NOMO-1 treated with dmso at 0.1 percent for 144 hours (cell line): ENCODE measurements around the gene EXT2.

Source experiments
- DNase-seq: peaks from one replicate; lab custom pipeline; 2025; ENCODE audit not compliant: unreplicated experiment; lab: John Stamatoyannopoulos, UW

The EXT2 gene

GRCh38 chr11:44095506-44096359 lies at the start of gene EXT2:
TSS of gene EXT2 (plus strand) at chr11:44095678. CDS start at chr11:44107713, 12,035 bp downstream.
- peak; percentile 24 for DNase-seq

DNA sequence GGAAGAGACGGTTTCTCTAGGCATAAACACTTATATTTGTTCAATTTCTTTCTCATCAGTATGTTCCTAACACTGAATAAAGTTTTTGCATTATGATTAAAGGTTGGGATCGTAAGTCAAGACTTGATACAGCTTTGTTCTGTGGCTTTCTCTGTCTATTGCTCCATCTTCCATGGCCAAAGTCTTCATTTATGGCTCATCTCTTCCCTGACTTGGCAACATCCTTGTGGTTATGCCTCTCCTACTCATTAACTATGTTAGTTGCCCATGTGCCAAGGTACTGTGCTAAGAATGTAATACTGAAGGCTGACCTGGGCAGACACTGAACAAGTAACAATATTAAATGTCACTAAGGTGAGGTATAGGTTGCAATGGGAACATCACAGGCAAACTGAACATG lies 49.3 kb upstream of the EXT2 start:
- DNase-seq: no peak

DNA sequence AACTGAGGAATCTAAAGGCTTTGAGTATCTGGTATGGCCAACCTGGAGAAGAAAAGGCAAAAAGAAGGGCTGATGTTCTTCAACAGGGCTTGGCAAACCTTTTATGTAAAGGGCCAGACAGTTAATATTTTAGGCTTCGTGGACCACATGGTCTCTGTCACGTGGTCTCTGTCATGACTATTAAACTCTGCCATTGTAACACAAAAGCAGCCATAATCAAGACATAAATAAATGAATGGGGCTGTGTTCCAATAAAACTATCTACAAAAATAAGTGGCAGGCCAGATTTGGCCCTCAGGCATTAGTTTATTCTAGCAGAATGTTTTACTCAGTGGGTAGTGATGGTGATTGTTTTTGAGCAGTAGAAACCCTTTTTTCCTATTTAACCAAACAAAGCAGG lies 48.2 kb upstream of the EXT2 start:
- DNase-seq: no peak

- no peak for DNase-seq
These were observed 47.5 kb upstream of the EXT2 start, which contains the start of gene ACCSL for GRCh38 chr11:44047931-44048431. TSS of gene ACCSL (plus strand) at chr11:44047981. CDS start at chr11:44048037, 56 bp downstream.

DNA sequence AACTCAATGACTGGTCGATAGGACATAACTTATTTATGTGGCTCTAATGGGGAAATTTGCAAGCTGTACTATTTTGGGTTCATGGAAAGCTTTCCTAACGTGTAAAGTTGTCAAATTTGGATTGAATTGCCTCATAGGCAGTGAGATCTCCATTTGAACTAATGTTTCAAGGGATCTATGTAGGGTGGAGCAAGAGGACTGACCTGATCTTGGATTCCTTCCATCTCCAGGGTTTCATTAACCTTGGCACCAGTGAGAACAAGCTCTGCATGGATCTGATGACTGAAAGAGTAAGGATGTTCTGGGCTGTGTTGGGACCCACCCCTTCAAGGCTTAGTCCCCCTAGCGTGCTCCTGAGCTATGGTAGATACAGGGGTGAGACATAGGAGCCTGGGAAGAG lies 45.6 kb upstream of the EXT2 start:
- no peak for DNase-seq

DNA sequence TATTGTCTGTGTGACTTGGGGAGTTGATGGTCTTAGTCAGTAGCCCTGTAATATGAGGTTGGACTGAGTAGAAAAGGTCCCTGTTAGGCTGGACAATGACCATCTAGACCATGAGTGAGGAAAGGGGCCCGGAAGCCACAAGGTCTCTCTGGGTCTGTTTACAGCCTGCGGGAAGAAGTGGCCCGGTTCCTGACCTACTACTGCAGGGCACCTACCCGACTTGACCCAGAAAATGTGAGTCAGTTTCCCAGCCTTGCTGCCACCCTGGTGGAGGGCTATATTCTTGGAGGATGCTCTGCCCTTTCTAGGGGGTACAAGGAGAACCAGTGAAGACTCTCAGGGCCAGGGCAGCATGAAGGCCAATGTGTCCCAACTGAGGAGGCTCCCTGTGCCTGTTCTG lies 44.3 kb upstream of the EXT2 start:
- DNase-seq: no peak

- no peak for DNase-seq
These were observed 38.1 kb upstream of the EXT2 start for GRCh38 chr11:44057340-44057739.

DNA sequence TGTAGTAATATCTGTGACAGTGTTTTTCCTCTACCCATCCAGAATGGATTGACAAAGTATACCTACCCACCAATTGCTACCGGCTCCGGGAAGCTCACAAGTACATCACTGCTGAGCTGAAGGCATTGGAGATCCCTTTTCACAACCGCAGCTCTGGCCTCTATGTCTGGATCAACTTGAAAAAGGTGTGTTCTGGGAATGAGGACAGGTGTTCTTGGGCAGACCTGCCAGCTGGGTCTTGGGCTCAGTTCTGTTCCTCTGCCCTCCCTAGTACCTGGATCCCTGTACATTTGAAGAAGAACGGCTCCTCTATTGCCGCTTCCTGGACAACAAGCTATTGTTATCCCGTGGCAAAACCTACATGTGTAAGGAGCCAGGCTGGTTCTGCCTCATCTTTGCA lies 37.2 kb upstream of the EXT2 start:
- DNase-seq: no peak

- no peak for DNase-seq
These were observed 30.3 kb upstream of the EXT2 start for GRCh38 chr11:44065161-44065661.

GRCh38 chr11:44065841-44066731 lies 29.4 kb upstream of the EXT2 start, which contains the start of gene ACCS:
TSS of gene ACCS (plus strand) at chr11:44066270. CDS start at chr11:44067628, 1,358 bp downstream.
- peak; percentile 95 for DNase-seq

GRCh38 chr11:44066732-44067141 lies 28.7 kb upstream of the EXT2 start:
- DNase-seq: no peak

DNA sequence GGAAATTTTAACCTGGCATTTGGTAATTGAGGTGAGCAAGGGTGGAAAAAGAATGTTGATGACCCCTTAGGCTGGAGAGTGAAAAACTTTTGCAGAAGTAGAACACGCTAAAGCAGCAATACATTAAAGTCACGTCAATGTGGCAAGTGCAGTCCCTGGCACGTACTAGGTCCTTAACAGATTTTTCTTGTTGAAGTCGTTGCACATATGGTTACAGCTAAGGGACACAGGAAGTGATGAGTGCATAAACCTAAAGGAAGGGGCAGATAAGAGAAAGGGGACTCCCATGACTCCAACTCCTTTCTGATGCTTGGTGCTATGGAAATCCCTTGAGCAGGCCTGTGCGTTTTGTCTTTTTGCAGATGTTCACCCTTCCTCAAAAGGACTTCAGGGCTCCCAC lies 28.2 kb upstream of the EXT2 start:
- DNase-seq: peak; percentile 30

- DNase-seq: no peak
These were observed 27.3 kb upstream of the EXT2 start for GRCh38 chr11:44068180-44068579.

- no peak for DNase-seq
These were observed 24.3 kb upstream of the EXT2 start for GRCh38 chr11:44071157-44071556.

- no peak for DNase-seq
These were observed 22.5 kb upstream of the EXT2 start for GRCh38 chr11:44072757-44073658.

DNA sequence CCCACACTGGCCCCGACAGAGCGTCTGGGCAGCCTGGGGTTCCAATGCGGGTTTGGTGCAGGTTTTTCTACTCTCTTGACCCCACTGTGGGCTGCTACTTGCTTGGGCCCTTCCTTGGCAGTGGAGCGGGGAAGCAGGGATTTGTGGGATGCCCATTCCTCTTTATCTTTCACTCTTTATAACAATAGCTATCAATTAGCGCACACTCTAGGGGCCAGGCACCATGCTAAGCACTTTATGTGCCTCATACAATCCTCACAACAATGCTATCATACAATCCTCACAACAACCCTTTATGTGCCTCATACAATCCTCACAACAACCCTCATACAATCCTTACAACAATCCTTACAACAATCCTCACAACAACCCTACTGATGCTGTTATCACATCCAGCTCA lies 16.7 kb upstream of the EXT2 start:
- DNase-seq: no peak

GRCh38 chr11:44079376-44079775 lies 16.1 kb upstream of the EXT2 start:
- no peak for DNase-seq

DNA sequence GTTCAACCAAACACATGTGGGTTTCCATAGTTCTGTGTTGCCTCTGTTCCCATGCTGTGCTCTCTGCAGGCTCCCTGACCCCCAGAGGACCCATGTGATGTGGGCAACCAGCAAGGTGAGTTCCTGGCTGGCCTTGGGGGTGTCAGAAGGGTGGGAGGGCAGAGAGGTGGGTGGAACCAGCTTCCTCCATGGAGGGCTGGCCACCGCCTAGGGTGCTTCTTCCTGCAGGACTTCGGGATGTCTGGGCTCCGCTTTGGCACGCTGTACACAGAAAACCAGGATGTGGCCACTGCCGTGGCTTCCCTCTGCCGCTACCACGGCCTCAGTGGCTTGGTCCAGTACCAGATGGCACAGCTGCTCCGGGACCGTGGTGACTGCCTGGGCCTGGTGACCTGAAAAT lies 14.5 kb upstream of the EXT2 start:
- DNase-seq: no peak

- DNase-seq: no peak
These were observed 12.8 kb upstream of the EXT2 start for GRCh38 chr11:44082645-44083044.

DNA sequence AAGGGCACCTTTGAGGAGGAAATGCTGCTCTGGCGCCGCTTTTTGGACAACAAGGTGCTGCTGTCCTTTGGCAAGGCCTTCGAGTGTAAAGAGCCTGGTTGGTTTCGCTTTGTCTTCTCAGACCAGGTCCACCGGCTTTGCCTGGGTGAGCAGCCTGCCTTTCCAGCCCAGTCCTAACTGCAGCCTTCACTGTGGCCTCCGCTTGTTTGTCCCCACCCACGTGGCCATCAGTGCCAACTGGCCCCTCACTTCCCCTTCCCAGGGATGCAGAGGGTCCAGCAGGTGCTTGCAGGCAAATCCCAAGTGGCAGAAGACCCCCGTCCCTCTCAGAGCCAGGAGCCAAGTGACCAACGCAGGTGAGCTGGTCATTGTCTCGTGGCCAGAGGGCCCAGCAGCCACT lies 12.0 kb upstream of the EXT2 start:
- no peak for DNase-seq
